Osteoblast (primary cell): ENCODE measurements around the gene ARMC9. TPM values are rescaled to one million over a fixed set of nuclear protein-coding genes. Genes with fewer than 3 reads are reported as not detected.
A peak's percentile ranks its signal among the peaks of the same experiment; 100 is the strongest.

ENCODE experiments used
- DNase-seq: peaks from one replicate; pipeline ENCODE4 v3.0.0; 2011; ENCODE audit warnings: low spot score, mixed read lengths; ENCODE audit not compliant: insufficient read length; ENCODE audit errors: missing footprints
- H2AFZ ChIP-seq: 2 replicates; pipeline ENCODE4 v1.6.0; 2011; ENCODE audit warnings: mild to moderate bottlenecking, low read length
- H3K27ac ChIP-seq: 2 replicates; pipeline ENCODE4 v1.5.1; 2011; ENCODE audit warnings: mild to moderate bottlenecking, low read depth, low read length, moderate library complexity
- H3K27me3 ChIP-seq: 2 replicates; pipeline ENCODE4 v1.6.0; 2012; ENCODE audit warnings: mild to moderate bottlenecking, control low read depth, inconsistent platforms, low read length, moderate library complexity; ENCODE audit not compliant: insufficient read depth
- H3K36me3 ChIP-seq: 2 replicates; pipeline ENCODE4 v1.5.1; 2011; ENCODE audit warnings: mild to moderate bottlenecking, low read length, control low read depth, moderate library complexity; ENCODE audit not compliant: insufficient read depth
- H3K4me1 ChIP-seq: 2 replicates; pipeline ENCODE4 v1.5.1; 2011; ENCODE audit warnings: mild to moderate bottlenecking, low read length, control low read depth, moderate library complexity; ENCODE audit not compliant: insufficient read depth
- H3K4me2 ChIP-seq: 2 replicates; pipeline ENCODE4 v1.6.0; 2011; ENCODE audit warnings: mild to moderate bottlenecking, low read length; ENCODE audit not compliant: insufficient read depth
- H3K4me3 ChIP-seq: fragments of 200-600 bp; sonication (generic); 3 replicates; pipeline ENCODE4 v1.5.1; 2012; ENCODE audit warnings: mild to moderate bottlenecking, low read length, inconsistent platforms; ENCODE audit not compliant: insufficient read depth
- H3K79me2 ChIP-seq: 2 replicates; pipeline ENCODE4 v1.6.0; 2012; ENCODE audit warnings: mild to moderate bottlenecking, low read length, control low read depth, inconsistent platforms; ENCODE audit not compliant: insufficient read depth
- H3K9me3 ChIP-seq: 2 replicates; pipeline ENCODE4 v1.5.1; 2011; ENCODE audit warnings: low read depth, low read length, control low read depth
- H4K20me1 ChIP-seq: 2 replicates; pipeline ENCODE4 v1.6.0; 2012; ENCODE audit warnings: mild to moderate bottlenecking, low read length, control low read depth; ENCODE audit not compliant: insufficient read depth
- CTCF ChIP-seq: IDR thresholded peaks from 2 replicates; pipeline ENCODE4 v1.5.1; 2011; ENCODE audit warnings: mild to moderate bottlenecking, low read depth, low read length, moderate library complexity; ENCODE audit errors: extremely low read depth
- total RNA-seq: library from RNA; depleted of rRNA; stranded (reverse); fragments of >200 nt; gene quantifications from 2 replicates; pipeline ENCODE4 v1.2.3, GENCODE V29; 2012

Gene ARMC9, protein sequence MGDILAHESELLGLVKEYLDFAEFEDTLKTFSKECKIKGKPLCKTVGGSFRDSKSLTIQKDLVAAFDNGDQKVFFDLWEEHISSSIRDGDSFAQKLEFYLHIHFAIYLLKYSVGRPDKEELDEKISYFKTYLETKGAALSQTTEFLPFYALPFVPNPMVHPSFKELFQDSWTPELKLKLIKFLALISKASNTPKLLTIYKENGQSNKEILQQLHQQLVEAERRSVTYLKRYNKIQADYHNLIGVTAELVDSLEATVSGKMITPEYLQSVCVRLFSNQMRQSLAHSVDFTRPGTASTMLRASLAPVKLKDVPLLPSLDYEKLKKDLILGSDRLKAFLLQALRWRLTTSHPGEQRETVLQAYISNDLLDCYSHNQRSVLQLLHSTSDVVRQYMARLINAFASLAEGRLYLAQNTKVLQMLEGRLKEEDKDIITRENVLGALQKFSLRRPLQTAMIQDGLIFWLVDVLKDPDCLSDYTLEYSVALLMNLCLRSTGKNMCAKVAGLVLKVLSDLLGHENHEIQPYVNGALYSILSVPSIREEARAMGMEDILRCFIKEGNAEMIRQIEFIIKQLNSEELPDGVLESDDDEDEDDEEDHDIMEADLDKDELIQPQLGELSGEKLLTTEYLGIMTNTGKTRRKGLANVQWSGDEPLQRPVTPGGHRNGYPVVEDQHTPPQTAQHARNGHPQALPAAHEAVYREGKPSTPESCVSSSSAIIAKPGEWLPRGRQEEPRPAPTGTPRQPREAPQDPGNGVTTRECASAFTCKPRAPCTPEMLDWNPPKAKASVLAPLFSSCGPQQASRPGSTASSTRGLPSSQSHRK
- total RNA-seq = 221 and 240 TPM in 2 replicates

GRCh38 chr2:231198291-231199173 lies at the start of gene ARMC9:
ARMC9 (plus strand) TSS chr2:231198631; CDS start chr2:231206239, 7,608 bp downstream.
- Histone ChIP-seq H3K79me2 (peaks cover 46% of the 10 kb centered on the region), H3K4me1 (peaks cover 26% of the 10 kb centered on the region)

DNA sequence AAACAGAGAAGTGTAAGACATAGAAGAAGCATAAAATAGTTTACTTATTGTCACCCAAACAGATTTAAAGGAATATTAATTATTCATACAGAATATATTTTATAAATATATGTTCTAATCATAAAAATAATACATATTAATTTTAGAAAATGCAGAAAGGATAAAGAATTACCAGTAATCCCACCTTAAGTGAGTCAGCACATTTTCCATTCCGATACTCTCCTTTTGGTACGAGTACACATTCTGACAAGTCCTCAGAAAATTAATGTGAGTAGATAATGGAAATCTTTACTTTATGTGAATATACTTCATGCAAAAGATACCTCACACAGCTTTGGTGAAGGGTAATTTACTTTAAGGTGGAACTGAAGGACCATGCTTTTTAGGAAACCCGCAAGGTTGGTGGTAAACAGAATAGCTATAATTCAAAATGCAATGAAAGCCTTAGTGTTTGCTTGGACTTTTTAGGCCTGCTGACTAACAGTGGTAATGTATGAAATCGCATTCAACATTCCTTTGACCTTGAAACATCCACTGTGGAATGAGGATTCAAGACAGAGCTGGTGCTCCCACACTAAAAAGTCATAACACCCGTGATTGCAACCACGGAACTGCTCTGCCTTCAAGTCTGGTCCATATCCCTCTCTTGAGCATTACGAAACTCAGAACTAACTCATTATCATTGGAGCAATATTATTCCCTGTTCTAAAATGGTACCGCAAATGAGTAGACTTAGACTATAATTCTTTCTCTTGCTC lies 45.5 kb upstream of the ARMC9 start:
- Histone ChIP-seq H3K27ac (peak overlapping the region; percentile 21), H3K27me3 (no peaks in the 10 kb centered on the region), H4K20me1 (no peaks in the 10 kb centered on the region), H3K9me3 (no peaks in the 10 kb centered on the region), H3K4me1 (peaks cover 4% of the 10 kb centered on the region), H3K4me2 (no peak overlapping the region), H2AFZ (no peak overlapping the region), H3K4me3 (no peak overlapping the region), H3K36me3 (peaks cover 32% of the 10 kb centered on the region), H3K79me2 (no peaks in the 10 kb centered on the region)
- no peak for TF ChIP-seq CTCF
- peak; percentile 32 for DNase-seq

More at GRCh38 chr2:231198291-231199173, at the start of gene ARMC9:
- peak within 1 kb of the TSS; percentile 89 for H3K4me2 ChIP-seq
- H3K9me3 ChIP-seq = no peaks in the 10 kb centered on the region
- H3K36me3 ChIP-seq = peaks cover 4% of the 10 kb centered on the region
- peak within 1 kb of the TSS; percentile 96 for H2AFZ ChIP-seq
- H4K20me1 ChIP-seq = peaks cover 11% of the 10 kb centered on the region
- H3K27ac ChIP-seq = peak within 1 kb of the TSS; percentile 66
- TF ChIP-seq CTCF = no peak
- H3K27me3 ChIP-seq = no peaks in the 10 kb centered on the region
- H3K4me3 ChIP-seq = peak within 1 kb of the TSS; percentile 82
- DNase-seq = peak; percentile 99

- TF ChIP-seq CTCF = no peak
These were observed 39.1 kb upstream of the ARMC9 start for GRCh38 chr2:231159306-231159705.

More at GRCh38 chr2:231159306-231159705, 39.1 kb upstream of the ARMC9 start:
- Histone ChIP-seq H3K4me2 (no peak overlapping the region), H3K9me3 (no peaks in the 10 kb centered on the region), H2AFZ (no peak overlapping the region), H3K27me3 (no peaks in the 10 kb centered on the region), H3K4me1 (peaks cover 39% of the 10 kb centered on the region), H3K36me3 (peaks cover 17% of the 10 kb centered on the region), H4K20me1 (no peaks in the 10 kb centered on the region), H3K27ac (no peak overlapping the region), H3K79me2 (no peaks in the 10 kb centered on the region), H3K4me3 (no peak overlapping the region)
- DNase-seq = peak; percentile 54
